Mucosa of stomach (tissue), 1 donor: ENCODE measurements around the gene LIMK2.

Experiments used
- H3K27me3 ChIP-seq: one replicate; pipeline ENCODE4 v1.7.0; 2013; ENCODE audit warnings: mild to moderate bottlenecking, low read length; ENCODE audit not compliant: control insufficient read depth, insufficient read depth
- H3K36me3 ChIP-seq: one replicate; pipeline ENCODE4 v1.7.0; 2013; ENCODE audit warnings: low read length; ENCODE audit not compliant: control insufficient read depth, insufficient read depth
- H3K4me1 ChIP-seq: one replicate; pipeline ENCODE4 v1.7.0; 2013; ENCODE audit warnings: mild to moderate bottlenecking, low read length; ENCODE audit not compliant: control insufficient read depth, insufficient read depth
- H3K4me3 ChIP-seq: one replicate; pipeline ENCODE4 v1.7.0; 2013; ENCODE audit warnings: low read length
- H3K9ac ChIP-seq: one replicate; pipeline ENCODE4 v1.7.0; 2013; ENCODE audit warnings: mild to moderate bottlenecking, low read length, moderate library complexity
- H3K9me3 ChIP-seq: one replicate; pipeline ENCODE4 v1.7.0; 2013; ENCODE audit warnings: mild to moderate bottlenecking, low read length, moderate library complexity; ENCODE audit not compliant: control insufficient read depth
- donor health status: Pancreatic carcinoma.

The LIMK2 gene

GRCh38 chr22:31248965-31249958 is 37.2 kb downstream of the LIMK2 start:
- Histone ChIP-seq H3K27me3 (no peaks in the 10 kb centered on the region), H3K9ac (peak overlapping the region; percentile 48), H3K36me3 (no peaks in the 10 kb centered on the region), H3K9me3 (no peaks in the 10 kb centered on the region), H3K4me1 (peaks cover 73% of the 10 kb centered on the region), H3K4me3 (no peak overlapping the region)

DNA sequence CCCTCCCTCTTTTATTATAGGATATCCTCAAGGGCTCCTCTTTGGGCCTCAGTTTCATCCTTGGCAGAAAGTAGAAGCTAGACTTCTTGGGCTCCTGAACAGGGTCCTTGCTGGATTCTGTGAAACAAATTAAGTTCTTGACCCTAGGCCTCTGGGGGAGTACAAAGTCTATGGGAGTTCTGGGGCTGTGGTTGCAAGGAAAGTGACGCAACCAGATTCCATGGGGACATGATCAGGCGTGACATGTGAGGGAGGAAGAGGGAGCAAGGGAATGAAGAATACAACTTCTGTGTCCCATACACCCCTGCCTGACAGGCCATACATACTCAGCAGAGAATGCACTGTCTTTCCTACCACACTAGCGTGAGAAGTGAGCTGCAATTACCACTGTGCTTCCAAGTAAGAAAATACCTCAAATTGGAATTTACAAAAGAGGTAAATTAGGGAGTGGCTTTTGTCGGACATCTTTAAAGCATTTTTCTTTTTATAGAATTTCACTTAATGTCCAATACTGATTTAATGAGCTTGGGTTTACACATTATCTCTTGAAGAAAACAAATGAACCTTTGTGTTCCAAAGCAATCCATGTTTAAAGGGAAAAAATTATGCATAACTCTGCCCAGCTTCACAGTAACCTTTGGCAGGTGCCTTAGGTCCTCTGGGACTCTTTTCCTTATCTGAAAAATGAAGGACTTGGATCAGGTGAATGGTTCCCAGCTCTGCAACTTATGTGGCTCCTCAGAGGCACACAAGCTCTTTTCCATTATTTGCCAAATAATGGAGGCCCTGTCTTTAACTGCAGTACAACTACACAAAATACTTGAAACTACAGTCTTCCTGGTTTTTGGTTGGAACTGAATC is 38.9 kb downstream of the LIMK2 start:
- Histone ChIP-seq H3K9ac (peak overlapping the region; percentile 7), H3K36me3 (no peaks in the 10 kb centered on the region), H3K4me1 (peaks cover 73% of the 10 kb centered on the region), H3K27me3 (no peaks in the 10 kb centered on the region), H3K4me3 (no peak overlapping the region), H3K9me3 (no peaks in the 10 kb centered on the region)

DNA sequence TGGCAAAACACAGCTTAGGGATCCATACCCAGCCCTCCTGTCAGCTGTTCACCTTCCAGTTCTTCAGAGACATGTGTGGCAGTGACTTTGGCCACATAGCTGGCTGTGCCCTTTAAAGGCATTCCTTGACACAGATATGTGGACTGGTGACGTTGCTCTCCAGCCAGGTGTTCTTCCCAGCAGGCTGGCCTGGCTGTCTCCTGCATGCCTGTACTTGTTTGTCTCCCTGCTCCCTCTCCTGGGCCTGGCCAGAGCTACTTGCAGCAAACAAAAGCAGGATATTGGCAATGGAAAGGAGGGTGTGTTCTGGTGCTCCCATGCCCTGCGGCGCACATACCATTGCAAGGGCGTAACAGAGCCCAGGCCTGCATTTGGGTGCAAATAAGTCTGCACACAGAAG is 41.9 kb downstream of the LIMK2 start:
- no peak overlapping the region for H3K4me3 ChIP-seq
- H3K9me3 ChIP-seq, result no peaks in the 10 kb centered on the region
- no peaks in the 10 kb centered on the region for H3K27me3 ChIP-seq
- no peak overlapping the region for H3K9ac ChIP-seq
- H3K4me1 ChIP-seq, result peaks cover 50% of the 10 kb centered on the region
- peaks cover 5% of the 10 kb centered on the region for H3K36me3 ChIP-seq

GRCh38 chr22:31259798-31260473 is 47.8 kb downstream of the LIMK2 start:
- H3K36me3 ChIP-seq, result peaks cover 24% of the 10 kb centered on the region

DNA sequence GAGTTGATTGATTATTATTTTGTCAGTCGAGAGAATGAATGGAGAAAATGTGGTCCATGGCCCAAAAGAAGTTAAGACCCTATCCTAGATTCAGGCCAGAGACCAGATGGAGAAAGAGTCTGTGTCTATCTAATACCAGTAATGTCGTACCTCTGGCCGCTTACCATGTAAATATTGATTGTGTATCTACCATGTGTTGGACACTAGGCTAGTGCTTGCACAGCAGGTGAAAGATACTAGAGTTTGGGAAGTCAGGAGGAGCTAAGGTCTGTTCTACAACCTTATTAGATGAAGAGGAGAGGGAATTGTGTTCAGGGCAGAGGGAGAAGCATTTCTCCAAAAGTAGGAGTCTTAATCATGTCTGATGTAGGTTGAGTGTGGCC is 48.4 kb downstream of the LIMK2 start:
- Histone ChIP-seq H3K9me3 (no peaks in the 10 kb centered on the region), H3K27me3 (no peaks in the 10 kb centered on the region), H3K9ac (no peak overlapping the region), H3K4me3 (no peak overlapping the region), H3K36me3 (peaks cover 24% of the 10 kb centered on the region), H3K4me1 (peaks cover under 1% of the 10 kb centered on the region)

More at GRCh38 chr22:31259798-31260473, 47.8 kb downstream of the LIMK2 start:
- Histone ChIP-seq H3K4me1 (peaks cover 4% of the 10 kb centered on the region), H3K9me3 (no peaks in the 10 kb centered on the region), H3K4me3 (no peak overlapping the region), H3K9ac (no peak overlapping the region), H3K27me3 (no peaks in the 10 kb centered on the region)

DNA sequence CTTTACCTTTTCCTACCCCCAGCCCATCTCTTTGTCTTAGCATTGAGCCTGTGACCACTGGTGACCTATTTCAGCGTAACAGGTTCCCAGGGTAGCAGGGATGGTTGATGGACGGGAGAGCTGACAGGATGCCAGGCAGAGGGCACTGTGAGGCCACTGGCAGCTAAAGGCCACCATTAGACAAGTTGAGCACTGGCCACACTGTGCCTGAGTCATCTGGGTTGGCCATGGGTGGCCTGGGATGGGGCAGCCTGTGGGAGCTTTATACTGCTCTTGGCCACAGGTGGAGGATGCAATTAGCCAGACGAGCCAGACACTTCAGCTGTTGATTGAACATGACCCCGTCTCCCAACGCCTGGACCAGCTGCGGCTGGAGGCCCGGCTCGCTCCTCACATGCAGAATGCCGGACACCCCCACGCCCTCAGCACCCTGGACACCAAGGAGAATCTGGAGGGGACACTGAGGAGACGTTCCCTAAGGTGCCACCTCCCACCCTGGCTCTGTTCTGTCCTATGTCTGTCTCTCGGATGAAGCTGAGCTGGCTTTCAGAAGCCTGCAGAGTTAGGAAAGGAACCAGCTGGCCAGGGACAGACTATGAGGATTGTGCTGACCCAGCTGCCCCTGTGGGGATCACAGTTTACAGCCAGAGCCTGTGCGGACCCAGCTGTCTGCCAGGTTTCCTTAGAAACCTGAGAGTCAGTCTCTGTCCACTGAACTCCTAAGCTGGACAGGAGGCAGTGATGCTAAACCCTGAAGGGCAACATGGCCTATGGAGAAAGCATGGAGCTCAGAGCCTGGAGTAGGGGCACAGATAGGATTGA is 50.4 kb downstream of the LIMK2 start:
- Histone ChIP-seq H3K9ac (no peak overlapping the region), H3K27me3 (no peaks in the 10 kb centered on the region), H3K36me3 (peaks cover 38% of the 10 kb centered on the region)

GRCh38 chr22:31263896-31264640 is 52.0 kb downstream of the LIMK2 start:
- Histone ChIP-seq H3K4me1 (no peaks in the 10 kb centered on the region), H3K4me3 (no peak overlapping the region), H3K9ac (no peak overlapping the region)

More for the DNA sequence above, 50.4 kb downstream of the LIMK2 start:
- H3K9me3 ChIP-seq, result no peaks in the 10 kb centered on the region
- no peaks in the 10 kb centered on the region for H3K4me1 ChIP-seq
- H3K4me3 ChIP-seq, result no peak overlapping the region

GRCh38 chr22:31268281-31268680 is 56.2 kb downstream of the LIMK2 start:
- Histone ChIP-seq H3K9me3 (no peaks in the 10 kb centered on the region), H3K4me3 (no peak overlapping the region), H3K9ac (no peak overlapping the region), H3K27me3 (no peaks in the 10 kb centered on the region), H3K36me3 (peaks cover 30% of the 10 kb centered on the region), H3K4me1 (no peaks in the 10 kb centered on the region)

More at GRCh38 chr22:31263896-31264640, 52.0 kb downstream of the LIMK2 start:
- H3K27me3 ChIP-seq, result no peaks in the 10 kb centered on the region
- H3K9me3 ChIP-seq, result no peaks in the 10 kb centered on the region
- H3K36me3 ChIP-seq, result peaks cover 38% of the 10 kb centered on the region

DNA sequence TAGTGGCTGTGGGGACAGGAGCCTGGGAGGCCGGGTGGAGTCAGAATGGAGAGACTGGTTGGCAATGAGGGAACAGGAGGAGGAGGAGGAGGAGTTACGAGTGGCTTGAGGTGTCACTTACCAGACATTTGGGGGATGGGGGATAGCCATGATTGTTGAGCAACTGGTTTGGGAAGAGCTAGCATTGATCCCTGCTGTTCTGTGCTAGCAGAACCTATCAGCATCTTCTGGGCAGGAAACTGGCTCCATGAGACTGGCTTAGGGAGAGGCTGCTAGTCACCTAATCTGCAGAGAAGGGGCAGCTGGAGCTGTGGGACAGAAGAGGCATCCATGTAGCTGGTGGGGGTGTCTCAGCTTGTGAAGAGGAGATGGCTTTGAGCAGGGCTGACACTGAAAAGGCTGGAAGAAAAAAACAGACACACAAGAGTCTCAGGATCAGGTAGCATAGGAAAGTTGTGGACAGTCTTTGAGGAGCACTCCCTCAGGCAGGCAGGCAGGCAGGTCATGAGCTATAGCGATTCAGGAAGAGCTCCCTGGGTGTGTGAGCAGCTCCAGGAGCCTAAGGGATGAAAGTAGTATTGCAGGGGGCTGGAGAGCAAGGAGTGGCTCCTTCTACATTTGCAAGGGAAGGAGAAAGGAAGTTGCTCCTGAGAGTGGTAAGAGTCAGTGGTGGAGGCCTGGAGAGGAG is 57.9 kb downstream of the LIMK2 start:
- no peak overlapping the region for H3K4me3 ChIP-seq
- no peaks in the 10 kb centered on the region for H3K27me3 ChIP-seq
- no peaks in the 10 kb centered on the region for H3K4me1 ChIP-seq
- H3K9ac ChIP-seq, result no peak overlapping the region
- H3K36me3 ChIP-seq, result peaks cover 34% of the 10 kb centered on the region
- H3K9me3 ChIP-seq, result no peaks in the 10 kb centered on the region

- peaks cover 38% of the 10 kb centered on the region for H3K36me3 ChIP-seq
- no peak overlapping the region for H3K4me3 ChIP-seq
- H3K9ac ChIP-seq, result no peak overlapping the region
Measured at GRCh38 chr22:31271026-31271425, 58.9 kb downstream of the LIMK2 start.

More at GRCh38 chr22:31271026-31271425, 58.9 kb downstream of the LIMK2 start:
- Histone ChIP-seq H3K4me1 (no peaks in the 10 kb centered on the region), H3K27me3 (no peaks in the 10 kb centered on the region), H3K9me3 (no peaks in the 10 kb centered on the region)
